IPS-NIHi7 (cell line): Measurements from ENCODE around the gene MVB12A.

Source experiments
- DNase-seq: peaks from one replicate; pipeline ENCODE4 v3.0.0; 2012; ENCODE audit warnings: mixed read lengths; ENCODE audit errors: extremely low spot score

MVB12A gene

DNA sequence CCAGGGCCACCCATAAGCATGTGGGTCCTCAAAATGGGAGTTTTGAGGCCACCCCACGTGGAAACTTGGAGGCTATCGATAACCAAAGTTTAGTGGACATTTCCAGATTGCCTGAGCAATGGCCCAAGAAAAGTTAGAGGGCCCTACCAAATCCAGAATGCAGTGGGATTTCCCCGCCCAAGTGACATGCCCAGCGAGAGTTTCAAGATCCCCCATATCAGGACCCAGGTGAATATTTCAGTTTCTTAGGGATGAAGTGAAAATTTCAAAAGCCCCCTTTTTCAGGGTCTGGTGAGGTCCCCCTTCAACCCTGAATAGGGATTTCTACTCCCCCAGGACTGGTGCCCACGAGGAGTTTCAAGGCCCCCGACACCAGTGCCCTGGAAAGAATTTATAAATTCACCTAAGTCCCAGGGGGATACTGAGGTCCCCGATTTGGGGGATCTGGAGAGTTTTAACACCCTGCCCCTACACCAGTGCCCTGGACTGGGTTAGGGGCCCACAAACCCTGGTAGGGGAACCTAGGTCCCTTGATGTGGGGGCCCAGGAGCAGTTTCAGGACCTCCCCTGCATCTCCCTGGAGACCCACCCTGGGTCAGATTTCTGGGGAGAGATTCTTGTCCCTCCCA lies 15.1 kb upstream of the MVB12A start:
- DNase-seq = no peak

DNA sequence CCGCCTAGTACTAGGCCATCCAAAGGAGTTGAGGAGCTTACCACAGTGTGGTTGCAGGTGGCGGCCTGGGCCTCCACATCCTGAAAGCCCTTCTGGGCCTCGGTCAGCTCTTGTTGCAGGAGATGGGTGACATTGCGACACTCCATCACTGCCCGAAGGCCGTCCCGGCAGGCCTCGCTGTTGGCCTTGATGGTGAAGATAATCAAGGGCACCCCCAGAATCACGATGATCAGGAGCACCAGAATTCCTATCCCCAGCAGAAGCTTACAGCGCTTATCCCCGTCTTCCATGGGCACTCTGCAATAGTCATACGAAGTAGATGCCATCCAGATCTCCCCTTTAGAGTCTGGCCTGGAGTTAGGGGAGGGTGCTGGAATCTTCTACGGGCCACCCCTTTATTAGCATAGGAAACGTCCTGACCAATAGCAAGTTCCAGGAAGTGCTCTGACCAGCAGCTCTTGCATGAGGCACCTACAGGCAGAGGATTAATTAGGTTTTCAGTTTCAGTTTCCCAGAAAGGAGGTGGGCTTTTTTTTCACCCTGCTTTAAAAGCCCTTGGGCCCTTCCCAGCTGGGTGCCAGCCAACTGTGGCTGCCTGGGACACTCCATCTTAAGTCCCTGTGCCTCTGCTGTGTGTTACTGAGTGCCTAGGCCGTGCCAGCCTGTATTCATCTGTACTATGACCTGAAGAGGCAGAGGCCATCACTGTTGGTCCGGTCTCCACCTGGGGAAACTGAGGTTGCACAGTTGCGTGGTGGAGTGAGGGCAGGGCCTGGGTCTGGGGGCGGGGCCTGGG lies 14.4 kb upstream of the MVB12A start, which contains the start of gene BST2:
Gene BST2, minus strand, starts transcription at position 381 of the 796 bp plus-strand sequence. Its CDS starts 55 bp downstream, at position 326.
- peak; percentile 68 for DNase-seq

DNA sequence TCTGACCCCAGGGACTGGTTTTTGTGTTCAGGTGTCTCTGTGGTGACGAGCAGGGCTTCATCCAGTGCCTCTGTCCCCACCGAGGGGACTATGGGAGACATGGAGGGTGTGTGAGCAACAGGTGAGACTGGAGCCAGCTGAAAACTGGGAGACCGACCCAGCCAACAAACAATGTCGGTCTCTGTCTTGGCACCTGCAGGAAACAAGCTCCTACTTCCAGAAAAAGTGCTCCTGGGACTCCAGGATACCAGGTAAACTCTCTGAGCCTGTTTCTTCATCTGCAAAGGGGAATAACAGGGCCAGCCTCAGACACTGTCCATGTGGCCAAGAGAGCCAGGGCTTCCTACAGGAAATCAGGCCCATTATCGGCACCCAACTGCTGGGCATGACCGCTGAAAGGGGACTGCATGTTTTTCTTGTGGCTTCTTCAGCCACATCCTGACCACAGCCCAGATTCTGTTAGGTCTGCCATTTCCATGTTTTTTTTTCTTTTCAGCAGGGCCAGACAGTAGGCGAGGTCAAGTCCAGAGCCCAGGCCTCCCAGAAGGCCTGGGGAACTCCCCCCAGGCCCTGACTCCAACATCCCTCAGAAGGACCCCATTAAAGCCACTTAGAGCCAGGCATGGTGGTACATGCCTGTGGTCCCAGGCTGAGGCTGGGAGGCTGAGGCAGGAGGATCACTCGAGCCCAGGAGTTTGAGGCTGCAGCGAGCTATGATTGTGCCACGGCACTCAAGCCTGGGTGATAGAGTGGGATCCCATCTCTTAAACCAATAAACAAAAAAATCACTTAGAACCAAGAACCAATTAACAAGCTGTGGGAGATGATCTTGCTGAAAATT lies 13.6 kb upstream of the MVB12A start:
- no peak for DNase-seq

DNA sequence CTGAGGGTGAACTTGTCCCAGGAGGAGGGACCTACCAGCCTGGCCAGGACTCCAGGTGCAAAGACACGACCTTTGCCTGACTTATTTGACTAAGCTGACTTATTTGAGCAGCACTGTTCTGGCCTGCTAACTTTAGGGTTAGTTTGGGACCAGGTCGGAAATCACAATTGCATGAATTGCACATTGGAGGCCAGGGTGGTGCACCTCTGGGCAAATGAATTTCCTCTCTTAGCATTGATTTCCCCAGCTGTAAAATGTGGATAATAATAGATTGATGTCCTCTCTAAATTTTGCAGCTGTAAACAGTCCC lies 13.0 kb upstream of the MVB12A start:
- DNase-seq = no peak

DNA sequence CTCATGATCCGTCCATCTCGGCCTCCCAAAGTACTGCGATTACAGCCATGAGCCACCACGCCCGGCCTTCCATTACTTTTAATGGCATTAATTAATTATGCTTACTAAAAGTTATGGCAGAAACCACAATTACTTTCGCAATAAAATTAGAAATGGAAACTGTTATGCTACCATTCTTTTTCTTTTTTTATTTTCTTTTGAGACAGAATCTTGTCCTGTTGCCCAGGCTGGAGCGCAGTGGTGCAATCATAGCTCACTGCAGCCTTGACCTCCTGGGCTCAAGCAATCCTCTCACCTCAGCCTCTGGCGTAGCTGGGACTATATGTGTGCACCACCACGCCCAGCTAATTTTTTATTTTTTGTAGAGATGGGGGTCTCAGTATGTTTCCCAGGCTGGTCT lies 9.9 kb upstream of the MVB12A start:
- DNase-seq = no peak

DNA sequence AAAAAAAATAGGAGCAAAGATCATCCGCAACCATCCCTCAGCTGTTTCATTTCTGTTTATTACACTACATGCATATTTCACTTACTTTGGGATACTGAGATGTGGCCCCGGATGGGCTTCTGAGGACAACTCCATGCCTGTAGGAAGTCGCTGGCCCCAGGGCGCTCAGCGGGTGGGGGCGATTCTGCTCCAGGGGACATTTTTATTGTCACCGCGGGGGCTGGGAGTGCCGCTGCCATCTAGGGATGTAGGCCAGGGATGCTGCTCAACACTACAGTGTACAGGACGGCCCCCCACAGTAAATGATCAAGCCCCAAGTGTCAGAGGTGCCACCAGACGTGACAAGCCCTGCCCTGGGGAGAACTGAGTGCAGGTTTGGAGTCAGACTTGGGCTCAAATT lies 8.0 kb upstream of the MVB12A start:
- no peak for DNase-seq

DNA sequence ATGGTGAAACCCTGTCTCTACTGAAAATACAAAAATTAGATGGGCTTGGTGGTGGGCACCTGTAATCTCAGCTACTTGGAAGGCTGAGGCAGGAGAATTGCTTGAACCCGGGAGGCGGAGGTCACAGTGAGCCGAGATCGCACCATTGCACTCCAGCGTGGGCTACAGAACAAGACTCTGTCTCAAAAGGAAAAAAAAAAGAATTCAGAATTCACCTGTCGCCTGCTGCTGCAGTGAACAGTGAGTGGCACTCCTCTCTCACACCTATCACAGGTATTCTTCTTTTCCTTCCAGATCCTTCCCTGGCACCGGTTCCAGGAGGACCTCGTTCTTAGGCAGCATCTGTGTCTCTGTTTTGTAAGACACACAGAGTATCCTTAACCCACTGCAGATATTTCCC lies 5.8 kb upstream of the MVB12A start:
- DNase-seq = no peak

DNA sequence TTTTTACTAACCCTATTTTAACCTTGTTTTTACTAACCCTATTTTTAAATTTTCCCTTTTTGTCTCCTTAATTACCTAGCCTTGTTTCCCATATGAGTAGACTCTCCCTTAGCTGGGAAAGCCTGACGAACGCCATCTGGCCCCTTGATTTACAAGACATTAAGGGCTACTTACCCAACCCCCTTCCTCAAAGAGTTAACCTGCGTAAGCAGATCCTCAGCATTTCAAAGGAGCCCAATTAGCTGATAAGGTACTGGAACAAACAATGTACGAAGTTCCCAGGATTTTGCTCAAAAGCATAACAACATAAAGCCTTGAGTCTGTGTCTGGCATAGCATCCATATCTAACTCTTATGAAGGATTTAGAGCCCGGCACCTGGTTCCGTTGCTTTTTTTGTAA lies 4.7 kb upstream of the MVB12A start:
- DNase-seq = no peak

DNA sequence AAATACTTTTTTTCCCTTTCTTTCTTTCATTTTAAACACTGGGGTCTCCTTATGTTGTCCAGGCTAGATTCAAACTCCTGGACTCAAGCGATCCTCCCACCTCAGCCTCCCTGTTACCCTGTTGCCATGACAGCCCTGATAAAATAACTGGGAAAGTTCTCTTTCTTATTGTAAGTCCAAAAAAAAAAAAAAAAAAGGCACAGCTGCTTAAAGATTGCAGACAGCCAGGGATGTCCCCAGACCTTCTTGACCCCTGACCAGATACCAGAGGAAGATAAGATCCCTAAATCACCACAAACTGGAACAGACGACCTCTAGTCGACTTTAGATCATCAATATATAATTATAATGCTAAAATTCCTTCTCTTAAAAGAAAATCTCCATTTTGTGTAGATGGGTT lies 1.1 kb upstream of the MVB12A start:
- no peak for DNase-seq

DNA sequence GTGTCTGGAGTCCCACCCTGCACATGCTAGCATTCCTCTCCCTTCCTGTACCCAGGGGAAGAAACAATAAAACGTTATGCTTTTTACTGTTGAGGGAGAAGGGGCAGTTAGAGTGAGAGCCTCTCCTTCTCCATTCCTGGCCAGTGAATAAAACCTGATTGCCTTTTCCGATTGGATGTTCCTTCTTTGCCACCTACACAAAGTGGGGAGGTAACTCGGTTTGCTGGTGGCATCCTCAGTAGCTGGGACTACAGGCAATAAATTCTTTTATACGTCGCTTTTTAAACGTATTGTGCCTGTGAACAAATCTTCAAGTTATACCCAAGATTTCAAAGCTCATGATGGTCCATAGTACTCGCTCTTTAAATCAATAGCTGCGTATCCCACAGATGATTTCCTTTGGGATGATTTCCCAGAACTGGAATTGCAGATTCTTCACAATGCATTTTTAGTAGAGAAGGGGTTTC lies 660 bp upstream of the MVB12A start:
- no peak for DNase-seq

DNA sequence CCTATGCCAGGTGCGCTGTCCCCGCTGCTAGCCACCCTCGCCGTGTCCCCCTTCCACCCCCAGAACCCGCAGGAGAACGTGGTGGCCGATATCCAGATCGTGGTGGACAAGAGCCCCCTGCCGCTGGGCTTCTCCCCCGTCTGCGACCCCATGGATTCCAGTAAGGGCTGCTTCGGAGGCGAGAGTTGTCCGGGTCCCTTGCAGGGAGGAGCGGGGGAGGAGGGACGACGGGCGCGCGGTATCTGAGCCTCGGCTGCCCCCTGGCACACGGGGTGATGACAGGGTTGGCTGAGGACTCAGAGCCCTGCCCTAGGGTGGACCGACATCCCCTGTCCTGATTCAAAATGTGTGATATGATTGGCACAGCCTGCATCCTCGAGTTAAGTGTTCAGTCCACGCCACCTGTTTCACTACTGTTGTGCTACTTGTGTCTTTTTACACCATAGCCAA lies 653 bp downstream of the MVB12A start:
- peak; percentile 58 for DNase-seq

DNA sequence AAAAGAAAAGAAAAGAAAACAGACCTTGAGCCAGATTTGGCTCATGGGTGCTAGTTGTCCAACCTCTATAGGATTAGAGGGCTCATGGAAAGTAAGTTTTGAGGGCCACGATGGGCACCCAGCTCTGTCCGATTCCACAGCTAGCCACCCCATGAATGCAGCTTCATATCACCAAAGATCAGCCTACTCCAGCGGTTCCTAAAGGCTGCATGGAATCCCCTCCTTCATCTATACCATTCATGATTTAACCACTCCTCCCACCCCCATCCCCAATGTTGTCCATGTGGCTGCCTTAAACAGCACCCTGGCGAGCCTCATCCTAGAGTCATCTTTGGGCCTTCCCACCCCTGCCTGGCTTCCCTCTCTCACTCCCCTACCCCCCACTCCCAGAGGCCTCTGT lies 2.1 kb downstream of the MVB12A start:
- no peak for DNase-seq

DNA sequence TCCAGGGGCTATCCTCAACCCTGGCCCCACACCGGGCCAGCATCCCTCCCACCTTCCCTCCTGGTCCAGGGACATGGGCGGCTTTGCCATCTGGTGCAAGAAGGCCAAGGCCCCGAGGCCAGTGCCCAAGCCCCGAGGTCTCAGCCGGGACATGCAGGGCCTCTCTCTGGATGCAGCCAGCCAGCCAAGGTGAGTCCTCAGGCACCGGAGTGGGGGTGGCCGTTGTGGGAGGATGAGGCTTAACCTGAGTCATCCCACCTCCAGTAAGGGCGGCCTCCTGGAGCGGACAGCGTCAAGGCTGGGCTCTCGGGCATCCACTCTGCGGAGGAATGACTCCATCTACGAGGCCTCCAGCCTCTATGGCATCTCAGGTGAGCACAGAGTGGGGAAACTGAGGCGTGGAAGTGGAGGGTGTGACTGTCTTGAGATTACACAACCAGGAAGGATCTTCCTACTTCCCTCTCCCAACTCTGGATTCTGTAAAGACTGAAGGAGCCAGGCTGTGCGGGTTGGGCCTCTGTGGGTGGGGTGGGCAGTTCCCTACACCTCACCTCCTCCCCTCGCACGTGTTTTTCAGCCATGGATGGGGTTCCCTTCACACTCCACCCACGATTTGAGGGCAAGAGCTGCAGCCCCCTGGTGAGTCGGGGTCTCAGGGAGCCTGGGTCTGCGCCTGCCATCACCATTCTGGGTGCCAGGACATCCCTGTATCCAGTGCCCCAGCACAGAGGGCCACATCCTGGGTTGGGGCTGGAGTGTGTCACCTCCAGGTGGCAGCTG lies 3.8 kb downstream of the MVB12A start:
- no peak for DNase-seq

DNA sequence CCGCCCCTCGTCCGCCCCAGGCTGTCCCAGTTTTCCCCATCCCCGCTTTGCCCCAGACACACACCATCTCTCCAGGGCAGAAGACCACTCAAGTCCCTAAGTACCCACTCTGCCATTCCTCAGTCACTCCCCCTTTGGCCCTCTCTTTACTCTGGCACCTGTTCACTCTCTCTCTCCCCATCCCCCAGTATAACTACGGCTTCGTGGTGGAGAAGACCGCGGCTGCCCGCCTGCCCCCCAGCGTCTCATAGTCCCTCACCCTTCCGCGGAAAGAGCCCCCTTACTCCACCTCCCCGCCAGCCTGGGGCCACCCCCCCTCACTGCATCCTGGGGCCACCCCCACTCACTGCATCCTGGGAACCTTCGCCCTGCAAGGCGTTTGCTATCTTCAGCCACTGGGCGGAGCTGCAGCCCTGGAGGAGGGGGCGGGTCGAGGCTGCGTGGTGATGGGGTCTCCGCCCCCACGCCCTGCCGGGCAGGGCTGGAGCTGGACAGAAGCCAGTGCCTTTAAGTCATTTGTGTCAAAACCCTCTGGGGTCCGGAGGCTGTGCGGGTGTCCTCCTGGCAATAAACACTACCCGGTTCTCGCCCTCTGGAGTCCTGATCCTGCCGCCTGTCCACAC lies 5.0 kb downstream of the MVB12A start:
- peak; percentile 93 for DNase-seq

DNA sequence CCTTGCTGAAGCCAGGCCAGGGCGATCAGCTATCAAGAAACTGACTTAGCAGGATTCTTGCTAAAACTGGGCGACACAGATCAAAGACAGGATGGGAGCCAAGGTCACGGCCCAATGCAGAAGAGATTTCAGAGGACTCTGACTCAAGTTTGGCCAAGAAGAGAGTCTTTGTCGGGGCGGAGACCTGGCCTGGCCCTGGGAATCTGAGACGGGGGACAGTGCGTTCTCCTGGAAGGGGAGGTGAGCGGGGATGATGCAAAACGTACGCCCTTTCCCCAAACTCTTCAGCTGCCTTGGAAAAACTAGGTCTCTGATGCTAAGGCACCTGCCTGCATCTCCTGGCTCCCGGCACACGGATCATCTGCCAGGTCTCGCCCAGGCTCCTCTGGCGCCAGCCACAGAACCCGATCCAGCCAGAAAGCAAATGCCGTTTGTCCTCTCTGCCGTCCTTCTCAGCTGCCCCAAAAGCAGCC lies 9.8 kb downstream of the MVB12A start:
- DNase-seq = no peak

DNA sequence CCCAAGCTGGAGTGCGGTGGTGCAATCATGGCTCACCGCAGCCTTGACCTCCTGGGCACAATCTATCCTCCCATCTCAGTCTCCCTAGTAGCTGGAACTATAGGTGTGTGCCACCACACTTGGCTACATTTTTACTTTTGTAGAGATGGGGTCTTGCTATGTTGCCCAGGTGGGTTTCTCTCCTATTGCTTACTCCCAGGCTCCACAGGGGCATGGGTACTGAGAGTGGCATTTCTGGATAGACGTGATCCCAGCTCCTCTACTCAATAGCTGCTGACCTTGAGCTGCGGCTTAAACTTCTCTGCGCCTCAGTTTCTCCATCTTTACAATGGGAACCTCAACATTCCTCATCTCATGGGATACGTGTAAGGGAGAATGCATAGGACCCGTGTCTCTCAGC lies 11.6 kb downstream of the MVB12A start:
- no peak for DNase-seq

DNA sequence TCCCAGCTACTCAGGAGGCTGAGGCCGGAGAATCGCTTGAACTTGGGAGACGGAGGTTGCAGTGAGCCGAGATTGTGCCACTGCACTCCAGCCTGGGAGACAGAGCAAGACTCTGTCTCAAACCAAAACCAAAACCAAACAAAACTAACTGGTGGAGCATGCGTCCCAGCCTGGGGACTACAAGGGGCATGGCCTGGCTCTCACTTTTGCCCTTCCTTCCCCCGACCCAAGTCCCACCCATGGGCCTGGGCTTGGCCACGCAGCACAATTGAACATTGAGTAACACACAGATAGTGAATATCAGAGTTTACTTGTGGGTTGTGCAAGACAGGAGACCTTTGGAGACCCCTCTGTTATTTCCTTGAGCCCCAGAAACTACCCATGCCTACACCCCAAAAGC lies 15.4 kb downstream of the MVB12A start:
- no peak for DNase-seq

DNA sequence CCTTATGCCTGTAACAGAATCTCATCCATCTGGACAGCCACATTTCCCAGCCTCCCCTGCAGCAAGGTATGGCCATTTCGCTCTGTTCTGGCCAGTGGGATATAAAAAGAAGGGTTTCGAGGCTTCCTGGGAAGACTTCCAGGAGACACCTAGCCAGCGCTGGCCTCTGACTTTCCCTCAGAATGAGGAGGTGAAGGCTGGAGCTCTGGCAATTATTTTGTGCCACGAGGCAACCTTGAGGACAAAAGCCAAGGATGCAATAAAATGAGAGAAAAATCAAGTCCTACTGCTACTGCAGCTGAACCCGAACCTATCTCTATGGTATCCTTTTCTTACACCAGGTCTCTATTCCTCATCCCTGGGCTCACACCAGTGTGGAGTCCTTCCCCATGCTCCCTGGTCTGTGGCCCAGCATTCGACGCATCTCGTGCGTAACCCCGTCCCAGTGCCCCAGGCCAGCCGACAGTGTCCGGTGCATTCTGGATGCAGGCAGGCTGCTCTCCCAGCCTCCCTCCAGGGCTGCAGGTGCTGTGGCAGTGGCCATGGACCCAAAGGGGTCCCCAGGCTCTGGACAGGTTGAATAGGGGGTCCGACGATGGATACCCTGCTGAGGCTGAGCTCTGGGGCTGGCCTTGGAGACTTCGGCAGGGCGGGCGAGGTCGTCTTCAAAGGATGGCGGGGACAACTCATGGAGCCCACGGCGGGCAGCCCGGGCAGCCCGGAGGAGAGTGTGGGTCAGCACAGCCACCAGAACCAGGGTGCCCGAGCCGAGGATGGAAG lies 16.4 kb downstream of the MVB12A start:
- no peak for DNase-seq

DNA sequence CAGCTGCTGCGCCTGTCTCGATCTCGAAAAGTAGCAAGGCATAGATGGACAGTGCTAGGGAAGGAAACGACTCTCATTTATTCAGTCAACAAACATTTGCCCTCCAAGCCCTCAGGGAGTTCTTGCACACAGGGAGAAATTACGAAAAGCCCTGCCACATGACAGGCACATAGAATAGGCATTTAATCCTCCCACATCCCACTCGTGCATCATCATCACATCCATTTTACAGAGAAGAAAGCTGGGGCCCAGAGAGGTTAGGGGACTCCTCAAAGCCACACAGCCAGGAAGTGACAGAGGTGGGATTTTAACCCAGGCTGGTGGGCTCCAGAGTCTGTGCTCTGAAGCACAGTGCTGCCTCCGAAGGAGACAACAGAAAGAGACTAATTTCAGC lies 17.0 kb downstream of the MVB12A start:
- DNase-seq = no peak

DNA sequence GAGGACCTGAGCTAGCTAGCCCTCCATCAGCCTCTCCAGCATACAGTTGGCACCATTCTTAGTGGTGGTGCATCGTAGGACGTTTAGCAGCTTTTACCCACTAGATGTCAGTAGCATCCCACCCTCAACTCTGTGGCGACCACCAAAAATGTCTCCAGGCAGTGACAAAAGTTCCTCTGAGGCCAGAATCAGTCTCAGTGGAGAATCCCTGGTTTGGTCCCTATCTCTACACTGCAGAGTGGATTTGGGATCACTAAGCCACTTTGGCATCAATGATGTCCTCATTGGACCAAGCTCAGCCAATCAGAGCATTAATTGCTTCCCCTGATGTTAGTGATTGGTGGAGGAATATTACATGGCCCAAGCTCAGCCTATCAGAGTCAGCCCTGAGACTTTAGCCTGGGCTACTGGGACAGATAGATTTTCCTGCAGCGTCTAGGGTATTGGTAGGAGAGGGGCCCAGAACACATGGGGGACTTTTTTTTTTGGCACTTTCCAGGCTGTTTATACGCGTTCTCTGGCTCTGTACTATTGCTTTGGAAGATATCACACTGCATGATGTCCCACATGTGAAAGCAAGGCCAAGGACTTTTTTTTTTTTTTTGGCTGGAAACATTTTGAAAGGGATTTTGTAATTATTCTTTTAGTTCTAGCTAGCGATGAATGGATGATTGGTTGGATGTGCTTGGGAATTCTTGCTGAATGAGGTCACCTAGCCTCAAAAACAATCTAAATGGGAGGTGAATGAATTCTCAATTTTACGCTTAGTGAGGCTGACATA lies 21.6 kb downstream of the MVB12A start:
- peak; percentile 64 for DNase-seq
